ENCODE measurements around the gene KRTAP12-1. TPM values are rescaled to one million over a fixed set of nuclear protein-coding genes. Genes with fewer than 3 reads are reported as not detected.

KRTAP12-1 gene
- total RNA-seq, 1 experiment from 2014 or later: not detected

DNA sequence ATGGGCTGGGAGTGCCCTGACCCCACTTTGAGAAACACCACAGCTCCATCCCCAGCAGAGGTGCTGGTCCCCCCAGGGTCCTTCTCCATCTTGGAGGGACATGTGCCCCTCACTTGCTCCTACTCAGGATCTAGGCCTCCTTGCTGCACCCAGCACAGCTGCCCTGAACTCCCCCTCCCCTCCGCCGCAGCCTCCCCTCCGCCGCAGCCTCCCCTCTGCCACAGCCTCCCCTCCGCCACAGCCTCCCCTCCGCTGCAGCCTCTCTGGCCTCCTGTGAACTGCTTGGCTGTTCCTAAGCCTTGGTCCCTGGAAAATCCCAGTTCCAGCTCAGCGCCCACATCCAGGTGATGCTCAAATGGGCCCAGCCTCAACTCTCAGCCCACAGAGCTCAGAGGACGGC is 45.4 kb upstream of the KRTAP12-1 start:
- TF ChIP-seq, protein P1, sequence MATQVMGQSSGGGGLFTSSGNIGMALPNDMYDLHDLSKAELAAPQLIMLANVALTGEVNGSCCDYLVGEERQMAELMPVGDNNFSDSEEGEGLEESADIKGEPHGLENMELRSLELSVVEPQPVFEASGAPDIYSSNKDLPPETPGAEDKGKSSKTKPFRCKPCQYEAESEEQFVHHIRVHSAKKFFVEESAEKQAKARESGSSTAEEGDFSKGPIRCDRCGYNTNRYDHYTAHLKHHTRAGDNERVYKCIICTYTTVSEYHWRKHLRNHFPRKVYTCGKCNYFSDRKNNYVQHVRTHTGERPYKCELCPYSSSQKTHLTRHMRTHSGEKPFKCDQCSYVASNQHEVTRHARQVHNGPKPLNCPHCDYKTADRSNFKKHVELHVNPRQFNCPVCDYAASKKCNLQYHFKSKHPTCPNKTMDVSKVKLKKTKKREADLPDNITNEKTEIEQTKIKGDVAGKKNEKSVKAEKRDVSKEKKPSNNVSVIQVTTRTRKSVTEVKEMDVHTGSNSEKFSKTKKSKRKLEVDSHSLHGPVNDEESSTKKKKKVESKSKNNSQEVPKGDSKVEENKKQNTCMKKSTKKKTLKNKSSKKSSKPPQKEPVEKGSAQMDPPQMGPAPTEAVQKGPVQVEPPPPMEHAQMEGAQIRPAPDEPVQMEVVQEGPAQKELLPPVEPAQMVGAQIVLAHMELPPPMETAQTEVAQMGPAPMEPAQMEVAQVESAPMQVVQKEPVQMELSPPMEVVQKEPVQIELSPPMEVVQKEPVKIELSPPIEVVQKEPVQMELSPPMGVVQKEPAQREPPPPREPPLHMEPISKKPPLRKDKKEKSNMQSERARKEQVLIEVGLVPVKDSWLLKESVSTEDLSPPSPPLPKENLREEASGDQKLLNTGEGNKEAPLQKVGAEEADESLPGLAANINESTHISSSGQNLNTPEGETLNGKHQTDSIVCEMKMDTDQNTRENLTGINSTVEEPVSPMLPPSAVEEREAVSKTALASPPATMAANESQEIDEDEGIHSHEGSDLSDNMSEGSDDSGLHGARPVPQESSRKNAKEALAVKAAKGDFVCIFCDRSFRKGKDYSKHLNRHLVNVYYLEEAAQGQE (IDR thresholded peaks at IDR 0.05; ENCODE audit: insufficient read depth in 1 of 2, low read depth in 2 of 2, low read length in 1 of 2): no peak
- TF ChIP-seq TCF7L2 (IDR thresholded peaks at IDR 0.05; ENCODE audit: low read depth, low read length): no peak
- TF ChIP-seq SIN3A (IDR thresholded peaks at IDR 0.05; ENCODE audit: borderline replicate concordance, insufficient read depth, low read depth, low read length): no peak
- no peak for TF ChIP-seq POLR2AphosphoS5 (IDR thresholded peaks at IDR 0.05; ENCODE audit: low read depth, low read length)
- TF ChIP-seq, protein P2, sequence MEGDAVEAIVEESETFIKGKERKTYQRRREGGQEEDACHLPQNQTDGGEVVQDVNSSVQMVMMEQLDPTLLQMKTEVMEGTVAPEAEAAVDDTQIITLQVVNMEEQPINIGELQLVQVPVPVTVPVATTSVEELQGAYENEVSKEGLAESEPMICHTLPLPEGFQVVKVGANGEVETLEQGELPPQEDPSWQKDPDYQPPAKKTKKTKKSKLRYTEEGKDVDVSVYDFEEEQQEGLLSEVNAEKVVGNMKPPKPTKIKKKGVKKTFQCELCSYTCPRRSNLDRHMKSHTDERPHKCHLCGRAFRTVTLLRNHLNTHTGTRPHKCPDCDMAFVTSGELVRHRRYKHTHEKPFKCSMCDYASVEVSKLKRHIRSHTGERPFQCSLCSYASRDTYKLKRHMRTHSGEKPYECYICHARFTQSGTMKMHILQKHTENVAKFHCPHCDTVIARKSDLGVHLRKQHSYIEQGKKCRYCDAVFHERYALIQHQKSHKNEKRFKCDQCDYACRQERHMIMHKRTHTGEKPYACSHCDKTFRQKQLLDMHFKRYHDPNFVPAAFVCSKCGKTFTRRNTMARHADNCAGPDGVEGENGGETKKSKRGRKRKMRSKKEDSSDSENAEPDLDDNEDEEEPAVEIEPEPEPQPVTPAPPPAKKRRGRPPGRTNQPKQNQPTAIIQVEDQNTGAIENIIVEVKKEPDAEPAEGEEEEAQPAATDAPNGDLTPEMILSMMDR (IDR thresholded peaks at IDR 0.05): no peak
- Histone ChIP-seq H3K27me3 (ENCODE audit: control insufficient read depth, insufficient read depth, low read length) (no peaks in the 10 kb centered on the region), H3K27ac (ENCODE audit: low read length) (no peak overlapping the region), H3K36me3 (ENCODE audit: control insufficient read depth, insufficient read depth, low read length) (no peaks in the 10 kb centered on the region), H3K4me1 (ENCODE audit: control insufficient read depth, insufficient read depth, low read length) (no peaks in the 10 kb centered on the region), H3K9me3 (ENCODE audit: control insufficient read depth, insufficient read depth, low read depth, low read length) (no peaks in the 10 kb centered on the region), H3K4me3 (ENCODE audit: low read depth in 2 of 2, low read length in 2 of 2) (no peak overlapping the region)
- DNase-seq (ENCODE audit: low read depth, low spot score): no peak
- ChIA-PET CTCF (no interaction called here), POLR2A (no interaction called here)
- no TSS peak for BruUV-seq (replicated peaks)
- ATAC-seq: no peak
- in situ Hi-C loops (cut with HindIII; ENCODE audit: low pct_unique_long_range_greater_than_20kb, low sequenced_read_pairs) (no loop called here), intact Hi-C loops (cut with micrococcal nuclease; ENCODE audit: unreplicated experiment) (no loop called here)

DNA sequence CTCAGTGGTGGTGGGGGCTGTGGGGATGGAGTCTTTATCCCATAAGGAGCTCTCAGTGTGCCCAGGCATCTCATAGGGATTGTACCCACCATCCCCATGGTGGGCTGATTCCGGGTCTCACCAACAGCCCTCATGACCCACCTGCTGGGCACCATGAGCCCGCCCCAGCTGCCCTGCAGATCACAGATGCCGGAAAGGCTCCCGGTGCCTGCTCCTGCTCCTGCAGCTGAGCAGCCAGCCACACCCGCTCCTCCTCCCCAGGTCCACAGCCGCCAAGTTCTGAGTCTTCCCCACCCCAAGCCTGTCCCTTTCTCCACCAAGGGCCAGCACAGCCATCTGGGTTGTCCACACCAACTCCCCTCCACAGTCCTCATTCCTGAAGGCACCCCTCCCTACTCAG is 44.9 kb upstream of the KRTAP12-1 start:
- Histone ChIP-seq H3K36me3 (ENCODE audit: control insufficient read depth, insufficient read depth, low read length) (no peaks in the 10 kb centered on the region), H3K4me1 (ENCODE audit: control insufficient read depth, insufficient read depth, low read length) (no peaks in the 10 kb centered on the region), H3K9me3 (ENCODE audit: control insufficient read depth, insufficient read depth, low read depth, low read length) (no peaks in the 10 kb centered on the region), H3K27ac (ENCODE audit: low read length) (no peak overlapping the region), H3K4me3 (ENCODE audit: low read depth in 2 of 2, low read length in 2 of 2) (no peak overlapping the region), H3K27me3 (ENCODE audit: control insufficient read depth, insufficient read depth, low read length) (no peaks in the 10 kb centered on the region)
- ChIA-PET POLR2A (no interaction called here), CTCF (no interaction called here)
- TF ChIP-seq, protein P1 (IDR thresholded peaks at IDR 0.05; ENCODE audit: insufficient read depth in 1 of 2, low read depth in 2 of 2, low read length in 1 of 2): no peak
- no peak for TF ChIP-seq TCF7L2 (IDR thresholded peaks at IDR 0.05; ENCODE audit: low read depth, low read length)
- no peak for TF ChIP-seq SIN3A (IDR thresholded peaks at IDR 0.05; ENCODE audit: borderline replicate concordance, insufficient read depth, low read depth, low read length)
- TF ChIP-seq POLR2AphosphoS5 (IDR thresholded peaks at IDR 0.05; ENCODE audit: low read depth, low read length): no peak
- TF ChIP-seq, protein P2 (IDR thresholded peaks at IDR 0.05): no peak
- DNase-seq (ENCODE audit: low read depth, low spot score): no peak
- no peak for ATAC-seq
- BruUV-seq (replicated peaks): no TSS peak
- in situ Hi-C loops (cut with HindIII; ENCODE audit: low pct_unique_long_range_greater_than_20kb, low sequenced_read_pairs): no loop called here
- intact Hi-C loops (cut with micrococcal nuclease; ENCODE audit: unreplicated experiment): no loop called here
